ENCODE results near the gene SRSF9. TPM values are rescaled to one million over a fixed set of nuclear protein-coding genes. Genes with fewer than 3 reads are reported as not detected.

SRSF9 gene
- total and polyA plus RNA-seq, 2 of the 13 experiments (the other 11 are each of a cell fraction or from before 2014, with no cell fraction given): 125 to 144 TPM

- TF ChIP-seq ATRX (CRISPR knock-in tag; IDR thresholded peaks at IDR 0.05; ENCODE audit: borderline replicate concordance): no peak
- TF ChIP-seq, protein P1, sequence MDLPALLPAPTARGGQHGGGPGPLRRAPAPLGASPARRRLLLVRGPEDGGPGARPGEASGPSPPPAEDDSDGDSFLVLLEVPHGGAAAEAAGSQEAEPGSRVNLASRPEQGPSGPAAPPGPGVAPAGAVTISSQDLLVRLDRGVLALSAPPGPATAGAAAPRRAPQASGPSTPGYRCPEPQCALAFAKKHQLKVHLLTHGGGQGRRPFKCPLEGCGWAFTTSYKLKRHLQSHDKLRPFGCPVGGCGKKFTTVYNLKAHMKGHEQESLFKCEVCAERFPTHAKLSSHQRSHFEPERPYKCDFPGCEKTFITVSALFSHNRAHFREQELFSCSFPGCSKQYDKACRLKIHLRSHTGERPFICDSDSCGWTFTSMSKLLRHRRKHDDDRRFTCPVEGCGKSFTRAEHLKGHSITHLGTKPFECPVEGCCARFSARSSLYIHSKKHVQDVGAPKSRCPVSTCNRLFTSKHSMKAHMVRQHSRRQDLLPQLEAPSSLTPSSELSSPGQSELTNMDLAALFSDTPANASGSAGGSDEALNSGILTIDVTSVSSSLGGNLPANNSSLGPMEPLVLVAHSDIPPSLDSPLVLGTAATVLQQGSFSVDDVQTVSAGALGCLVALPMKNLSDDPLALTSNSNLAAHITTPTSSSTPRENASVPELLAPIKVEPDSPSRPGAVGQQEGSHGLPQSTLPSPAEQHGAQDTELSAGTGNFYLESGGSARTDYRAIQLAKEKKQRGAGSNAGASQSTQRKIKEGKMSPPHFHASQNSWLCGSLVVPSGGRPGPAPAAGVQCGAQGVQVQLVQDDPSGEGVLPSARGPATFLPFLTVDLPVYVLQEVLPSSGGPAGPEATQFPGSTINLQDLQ (CRISPR knock-in tag; IDR thresholded peaks at IDR 0.05): peak; percentile 70; the same call in 1 of the 2 replicates
- TF ChIP-seq ZNF280B (CRISPR knock-in tag; IDR thresholded peaks at IDR 0.05; ENCODE audit: borderline replicate concordance): no peak
- no peak for TF ChIP-seq SATB2 (CRISPR knock-in tag; IDR thresholded peaks at IDR 0.05)
- no peak for TF ChIP-seq HMGA1 (CRISPR knock-in tag; conservative IDR thresholded peaks at IDR 0.05)
- peak; percentile 36; the same call in 1 of the 2 replicates for TF ChIP-seq HOXA5 (CRISPR knock-in tag; IDR thresholded peaks at IDR 0.05)
- 0 out of 2 replicates have a peak, but pooled peaks have one; percentile 29 for TF ChIP-seq ATAD3A (CRISPR knock-in tag; IDR thresholded peaks at IDR 0.05)
- TF ChIP-seq ZFP62 (CRISPR knock-in tag; IDR thresholded peaks at IDR 0.05): no peak
- TF ChIP-seq NFATC3 (CRISPR knock-in tag; IDR thresholded peaks at IDR 0.05): no peak
- TF ChIP-seq ZNF44 (CRISPR knock-in tag; IDR thresholded peaks at IDR 0.05): no peak
- TF ChIP-seq ZFP82 (CRISPR knock-in tag; IDR thresholded peaks at IDR 0.05; ENCODE audit: borderline replicate concordance): no peak
- TF ChIP-seq ZKSCAN1 (IDR thresholded peaks at IDR 0.05; ENCODE audit: low read length): no peak
- TF ChIP-seq ZNF256 (CRISPR knock-in tag; conservative IDR thresholded peaks at IDR 0.05): no peak
- no peak for TF ChIP-seq KLF13 (CRISPR knock-in tag; IDR thresholded peaks at IDR 0.05)
- TF ChIP-seq ISL2 (CRISPR knock-in tag; IDR thresholded peaks at IDR 0.05): peak; percentile 49; the same call in 1 of the 2 replicates
- no peak for TF ChIP-seq ZMYM3 (CRISPR knock-in tag; IDR thresholded peaks at IDR 0.05)
- TF ChIP-seq AGO2 (optimal IDR thresholded peaks at IDR 0.05; ENCODE audit: low read depth, low read length): peak; percentile 61
- TF ChIP-seq SYNCRIP (IDR thresholded peaks at IDR 0.05; ENCODE audit: insufficient read depth, low read depth, low read length): no peak
- TF ChIP-seq GTF3A (CRISPR knock-in tag; conservative IDR thresholded peaks at IDR 0.05): no peak
- no peak for TF ChIP-seq ETV5 (CRISPR knock-in tag; IDR thresholded peaks at IDR 0.05; ENCODE audit: borderline replicate concordance)
- TF ChIP-seq NR2F1 (CRISPR knock-in tag; IDR thresholded peaks at IDR 0.05): no peak
- no peak for TF ChIP-seq ZNF326 (CRISPR knock-in tag; IDR thresholded peaks at IDR 0.05; ENCODE audit: borderline replicate concordance)
- no peak for TF ChIP-seq PRPF4 (IDR thresholded peaks at IDR 0.05; ENCODE audit: low read depth, low read length, poor library complexity, severe bottlenecking)
- no peak for TF ChIP-seq NPAS2 (CRISPR knock-in tag; IDR thresholded peaks at IDR 0.05; ENCODE audit: borderline replicate concordance)
- no peak for TF ChIP-seq ZNF282 (IDR thresholded peaks at IDR 0.05; ENCODE audit: partially characterized antibody)
- no peak for TF ChIP-seq CENPX (CRISPR knock-in tag; IDR thresholded peaks at IDR 0.05)
- TF ChIP-seq ZMAT5 (CRISPR knock-in tag; IDR thresholded peaks at IDR 0.05; ENCODE audit: borderline replicate concordance, low read depth): no peak
- TF ChIP-seq ZMYM2 (CRISPR knock-in tag; IDR thresholded peaks at IDR 0.05): no peak
These were observed 26.3 kb upstream of the SRSF9 start, which contains the start of gene DYNLL1 (continued) for GRCh38 chr12:120495731-120496412.

Measured in HepG2 (cell line).